H1 (cell line): ENCODE data around the gene EML4. TPM values are rescaled to one million over a fixed set of nuclear protein-coding genes. Genes with fewer than 3 reads are reported as not detected.

Experiments used
- CTCF ChIA-PET: fragments of 300-600 bp; sonication (Branson Sonifier 250); formaldehyde crosslinking; loops from one replicate; lab custom pipeline; 2021; ENCODE audit not compliant: partially characterized antibody; lab: Charles Lee
- POLR2A ChIA-PET: fragments of 300-600 bp; sonication (Branson Sonifier 250); formaldehyde crosslinking; loops from one replicate; lab custom pipeline; 2021; ENCODE audit warnings: inconsistent platforms; ENCODE audit not compliant: partially characterized antibody; lab: Charles Lee
- DNase-seq, 2 experiments: peaks; one replicate each; pipeline versions ENCODE4 v3.0.0 to v3.0.0-alpha.2; 2010 to 2022; ENCODE audit warnings: low spot score in 2 of 2, low read depth in 1 of 2, mixed read lengths in 1 of 2
- FAIRE-seq: peaks from 2 replicates; lab custom pipeline; 2011; peaks lifted over from hg19 to GRCh38; lab: Jason Lieb, UNC
- H2AFZ ChIP-seq: 2 replicates; pipeline ENCODE4 v1.8.1; 2012; ENCODE audit warnings: low read length, inconsistent platforms
- H2AK5ac ChIP-seq: 2 replicates; pipeline ENCODE4 v1.6.1; 2013; ENCODE audit warnings: low read depth, low read length
- H2BK120ac ChIP-seq: replicated peaks from 2 replicates; pipeline ENCODE3; 2013; ENCODE audit warnings: low read depth, low read length, inconsistent platforms
- H2BK12ac ChIP-seq: 2 replicates; pipeline ENCODE4 v1.6.1; 2013; ENCODE audit warnings: low read depth, low read length
- H2BK15ac ChIP-seq: 2 replicates; pipeline ENCODE4 v1.6.1; 2013; ENCODE audit warnings: low read length
- H2BK20ac ChIP-seq: 2 replicates; pipeline ENCODE4 v1.6.1; 2013; ENCODE audit warnings: low read length
- H2BK5ac ChIP-seq: 2 replicates; pipeline ENCODE4 v1.6.1; 2013; ENCODE audit warnings: low read depth, low read length
- H3K14ac ChIP-seq: 2 replicates; pipeline ENCODE4 v1.6.1; 2013; ENCODE audit warnings: inconsistent platforms; ENCODE audit not compliant: insufficient read length
- H3K18ac ChIP-seq: 2 replicates; pipeline ENCODE4 v1.6.1; 2013; ENCODE audit warnings: low read length; ENCODE audit errors: extremely low read depth
- H3K23ac ChIP-seq: 2 replicates; pipeline ENCODE4 v1.6.1; 2013; ENCODE audit warnings: inconsistent platforms; ENCODE audit not compliant: insufficient read length
- H3K23me2 ChIP-seq: 2 replicates; pipeline ENCODE4 v1.6.1; 2013; ENCODE audit warnings: low read depth, low read length
- H3K27ac ChIP-seq: 2 replicates; pipeline ENCODE4 v1.6.1; 2011; ENCODE audit warnings: low read depth, low read length, inconsistent platforms
- H3K27me3 ChIP-seq, 4 experiments: replicated peaks in 1 of 4; 1 replicate in 1 of 4; 2 replicates in 3 of 4; pipeline versions ENCODE4 v1.6.1 to v1.8.1; 2011 to 2013; ENCODE audit warnings: low read length in 3 of 4, mild to moderate bottlenecking in 3 of 4, inconsistent platforms in 2 of 4, mixed read lengths in 2 of 4, moderate library complexity in 1 of 4; ENCODE audit not compliant: control insufficient read depth in 3 of 4, insufficient read depth in 3 of 4; ENCODE audit errors: extremely low read depth in 1 of 4
- H3K36me3 ChIP-seq, 4 experiments: 2 replicates each; pipeline versions ENCODE4 v1.6.1 to v1.8.1; 2011 to 2013; ENCODE audit warnings: mild to moderate bottlenecking in 4 of 4, low read length in 3 of 4, moderate library complexity in 2 of 4, control low read depth in 1 of 4, inconsistent platforms in 1 of 4; ENCODE audit not compliant: insufficient read depth in 4 of 4, control insufficient read depth in 2 of 4
- H3K4ac ChIP-seq: replicated peaks from 2 replicates; pipeline ENCODE3; 2013; ENCODE audit warnings: low read length, low read depth, mixed read lengths, inconsistent platforms; ENCODE audit not compliant: insufficient read length
- H3K4me1 ChIP-seq, 4 experiments: replicated peaks in 1 of 4; 1 replicate in 1 of 4; 2 replicates in 3 of 4; pipeline versions ENCODE4 v1.6.1 to v1.8.1; 2011 to 2013; ENCODE audit warnings: low read length in 3 of 4, inconsistent platforms in 2 of 4, mixed read lengths in 1 of 4; ENCODE audit not compliant: insufficient read depth in 4 of 4, control insufficient read depth in 3 of 4
- H3K4me2 ChIP-seq, 2 experiments: 2 replicates each; pipeline versions ENCODE4 v1.6.1 to v1.8.1; 2011 to 2013; ENCODE audit warnings: low read depth in 2 of 2, low read length in 2 of 2, control low read depth in 1 of 2, inconsistent platforms in 1 of 2, mild to moderate bottlenecking in 1 of 2; ENCODE audit not compliant: insufficient read depth in 1 of 2
- H3K4me3 ChIP-seq, 4 experiments: fragments of 200-600, 300-600 bp in 1 of 4; sonication (generic), shearing (Covaris generic), sonication (Bioruptor Twin) in 1 of 4; 2 replicates each; pipeline versions ENCODE4 v1.5.1 to v1.8.1; 2011 to 2016; ENCODE audit warnings: low read length in 4 of 4, low read depth in 3 of 4, control low read depth in 2 of 4, inconsistent platforms in 2 of 4, mild to moderate bottlenecking in 2 of 4, mixed read lengths in 1 of 4, moderate library complexity in 1 of 4; ENCODE audit not compliant: insufficient read depth in 2 of 4; ENCODE audit errors: extremely low read depth in 1 of 4
- H3K56ac ChIP-seq: replicated peaks from 2 replicates; pipeline ENCODE3; 2013; ENCODE audit warnings: low read depth, mild to moderate bottlenecking, mixed read lengths, low read length, inconsistent platforms; ENCODE audit not compliant: insufficient read length
- H3K79me1 ChIP-seq: 2 replicates; pipeline ENCODE4 v1.6.1; 2013; ENCODE audit warnings: low read depth, low read length, control low read depth
- H3K79me2 ChIP-seq, 2 experiments: 2 replicates each; pipeline versions ENCODE4 v1.6.1 to v1.8.1; 2012 to 2013; ENCODE audit warnings: low read length in 2 of 2, mild to moderate bottlenecking in 2 of 2, inconsistent platforms in 1 of 2; ENCODE audit not compliant: insufficient read depth in 2 of 2, control insufficient read depth in 1 of 2
- H3K9ac ChIP-seq, 4 experiments: replicated peaks in 1 of 4; 1 replicate in 1 of 4; 2 replicates in 3 of 4; pipeline versions ENCODE4 v1.6.1 to v1.8.1; 2011 to 2013; ENCODE audit warnings: low read depth in 3 of 4, low read length in 3 of 4, control low read depth in 2 of 4, mild to moderate bottlenecking in 2 of 4, moderate library complexity in 2 of 4, inconsistent platforms in 1 of 4; ENCODE audit errors: extremely low read depth in 1 of 4
- H3K9me3 ChIP-seq, 2 experiments: 2 replicates each; pipeline versions ENCODE4 v1.6.1 to v1.8.1; 2012 to 2013; ENCODE audit warnings: mild to moderate bottlenecking in 2 of 2, moderate library complexity in 2 of 2, control low read depth in 1 of 2, inconsistent platforms in 1 of 2, low read depth in 1 of 2, low read length in 1 of 2, mixed read lengths in 1 of 2; ENCODE audit not compliant: insufficient read depth in 2 of 2
- H4K20me1 ChIP-seq, 2 experiments: replicated peaks in 1 of 2; 2 replicates each; pipeline versions ENCODE3 to v1.8.1; 2011 to 2013; ENCODE audit warnings: inconsistent platforms in 2 of 2, low read length in 2 of 2, mild to moderate bottlenecking in 1 of 2; ENCODE audit not compliant: insufficient read depth in 2 of 2, control insufficient read depth in 1 of 2
- H4K5ac ChIP-seq: 2 replicates; pipeline ENCODE4 v1.6.1; 2013; ENCODE audit warnings: low read length, low read depth, mixed read lengths, inconsistent platforms; ENCODE audit not compliant: insufficient read length
- H4K8ac ChIP-seq: 2 replicates; pipeline ENCODE4 v1.8.0; 2013; ENCODE audit warnings: mild to moderate bottlenecking, moderate library complexity, low read length, inconsistent platforms; ENCODE audit not compliant: insufficient read depth; ENCODE audit errors: extremely low read depth
- H4K91ac ChIP-seq: replicated peaks from 2 replicates; pipeline ENCODE3; 2013; ENCODE audit warnings: low read length, mixed read lengths, inconsistent platforms; ENCODE audit not compliant: insufficient read length
- ASH2L ChIP-seq: fragments of 200-600, 300-600 bp; sonication (generic); IDR thresholded peaks from one replicate; pipeline ENCODE4 v1.7.1; 2017; ENCODE audit warnings: low read length
- BRCA1 ChIP-seq: IDR thresholded peaks from 2 replicates; pipeline ENCODE4 v1.6.1; 2012; ENCODE audit warnings: low read depth, low read length, improper control_type of control experiment
- CBX8 ChIP-seq: fragments of 300-800, 300-1000 bp; sonication (generic); IDR thresholded peaks from 2 replicates; pipeline ENCODE4 v1.7.1; 2016; ENCODE audit warnings: low read depth, low read length, borderline replicate concordance
- KDM4A ChIP-seq: IDR thresholded peaks from one replicate; pipeline ENCODE4 v1.7.1; 2012; ENCODE audit warnings: low read depth, mild to moderate bottlenecking, moderate library complexity, low read length, inconsistent platforms; ENCODE audit not compliant: severe bottlenecking
- NRF1 ChIP-seq: IDR thresholded peaks from 2 replicates; pipeline ENCODE4 v1.6.1; 2011; ENCODE audit warnings: mild to moderate bottlenecking, low read depth, low read length, improper control_type of control experiment
- PHF8 ChIP-seq: fragments of 200-600 bp; sonication (generic); conservative IDR thresholded peaks from 2 replicates; pipeline ENCODE4 v1.7.1; 2012; ENCODE audit warnings: low read depth, mild to moderate bottlenecking, inconsistent platforms, low read length, moderate library complexity
- POLR2AphosphoS5 ChIP-seq: IDR thresholded peaks from 2 replicates; pipeline ENCODE4 v1.6.1; 2011; ENCODE audit warnings: low read depth, low read length
- SAP30 ChIP-seq: fragments of 300-600 bp; sonication (generic); IDR thresholded peaks from 2 replicates; pipeline ENCODE4 v1.7.1; 2012; ENCODE audit warnings: low read length, moderate library complexity, mild to moderate bottlenecking, inconsistent platforms; ENCODE audit not compliant: insufficient read depth, insufficient replicate concordance
- SIRT6 ChIP-seq: IDR thresholded peaks from one replicate; pipeline ENCODE4 v1.7.1; 2012; ENCODE audit warnings: low read length, inconsistent platforms
- SP2 ChIP-seq: IDR thresholded peaks from 2 replicates; pipeline ENCODE4 v1.6.1; 2012; ENCODE audit warnings: mild to moderate bottlenecking, low read length, inconsistent platforms
- SP4 ChIP-seq: IDR thresholded peaks from 2 replicates; pipeline ENCODE4 v1.6.1; 2012; ENCODE audit warnings: low read length, inconsistent platforms
- TAF1 ChIP-seq: IDR thresholded peaks from 2 replicates; pipeline ENCODE4 v1.6.1; 2011; ENCODE audit warnings: mild to moderate bottlenecking, low read depth, low read length
- WGBS, 2 experiments: shearing (Covaris generic) in 1 of 2; methylation state at CpG; one replicate each; pipeline versions ENCODE4 v1.1.6 to v1.1.7; 2013 to 2015; ENCODE audit warnings: low lambda C conversion rate in 2 of 2, mixed read lengths in 2 of 2, inconsistent platforms in 1 of 2, low coverage in 1 of 2, missing lambda C conversion rate in 1 of 2; ENCODE audit not compliant: insufficient replicate concordance in 2 of 2, insufficient coverage in 1 of 2, insufficient read length in 1 of 2; ENCODE audit errors: extremely low coverage in 1 of 2, missing lambda C conversion rate in 1 of 2; 5-methylcytosine and 5-hydroxymethylcytosine counted together
- polyA plus RNA-seq, 7 experiments: library from polyadenylated mRNA; depleted of rRNA in 3 of 7; stranded (reverse) in 5 of 7; unstranded in 2 of 7; fragments of >200 nt in 5 of 7; fragments of 200-250 nt in 2 of 7; gene quantifications; 1 replicate in 5 of 7; 2 replicates in 1 of 7; 4 replicates in 1 of 7; pipeline versions ENCODE4 v1.2.1 to v1.2.3, GENCODE V29; 2011 to 2013; ENCODE audit warnings: missing spikeins in 2 of 7, mixed read lengths in 2 of 7
- total RNA-seq: library from RNA; stranded (reverse); fragmentation: NEBNext Ultra II Directional; extraction: Animal tissue kit (Norgen Biotek cat#: 25700); gene quantifications from 2 replicates; pipeline ENCODE4 v1.2.1, GENCODE V29; 2021
- TF ChIP-seq, protein P1 (sequence below): IDR thresholded peaks from 2 replicates; pipeline ENCODE4 v1.6.1; 2011; ENCODE audit warnings: low read depth, mild to moderate bottlenecking, low read length; ENCODE audit not compliant: insufficient read depth

Gene EML4
- total and polyA plus RNA-seq, 2 of the 8 experiments (the other 6 are each of a cell fraction or from before 2014, with no cell fraction given), result 50.1 to 104 TPM

DNA sequence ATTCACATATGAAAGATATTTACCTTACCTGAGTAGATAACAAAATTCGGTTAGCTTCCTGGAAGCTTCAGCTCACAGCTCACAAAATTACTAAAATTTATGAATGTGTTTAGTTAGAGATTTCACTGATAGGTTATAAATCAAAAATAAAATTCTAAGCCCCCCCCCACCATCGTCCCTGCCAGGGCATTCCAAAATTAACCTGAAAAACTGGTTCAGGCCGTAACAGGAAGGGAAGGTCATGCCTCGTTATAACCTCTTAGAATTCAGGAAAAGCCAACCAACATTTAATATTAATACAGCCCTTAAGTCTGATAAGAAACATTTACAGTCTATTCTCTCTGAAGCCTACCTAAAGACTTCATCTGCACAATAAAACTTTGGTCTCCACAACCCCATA is 143.0 kb downstream of the EML4 start:
- Histone ChIP-seq H3K27me3 (no peaks in the 10 kb centered on the region), H3K14ac (no peak overlapping the region), H2BK5ac (no peak overlapping the region), H2BK15ac (no peak overlapping the region), H3K36me3 (peaks cover 0 to 12% (median 2%) of the 10 kb centered on the region in 4 experiments; a peak in 4 of 8 replicates), H2BK20ac (no peak overlapping the region), H3K79me1 (no peaks in the 10 kb centered on the region), H3K27ac (no peak overlapping the region), H2BK12ac (no peak overlapping the region), H3K23ac (no peak overlapping the region), H3K4me1 (no peaks in the 10 kb centered on the region), H2AK5ac (no peak overlapping the region), H3K4ac (no peak overlapping the region), H2AFZ (no peak overlapping the region), H3K56ac (no peak overlapping the region), H4K8ac (no peak overlapping the region), H2BK120ac (no peak overlapping the region), H4K20me1 (no peaks in the 10 kb centered on the region), H4K91ac (no peak overlapping the region), H3K79me2 (no peaks in the 10 kb centered on the region), H3K9ac (no peak overlapping the region), H4K5ac (no peak overlapping the region), H3K23me2 (no peaks in the 10 kb centered on the region), H3K18ac (no peak overlapping the region), H3K9me3 (no peaks in the 10 kb centered on the region), H3K4me3 (no peak overlapping the region), H3K4me2 (no peak overlapping the region)
- 89% methylated on average over 4 of the region's 4 CpGs; no CpG with 5 or more reads in 1 of the 2 experiments for WGBS, 2 experiments
- FAIRE-seq, result no peak
- DNase-seq, result no peak
- POLR2A ChIA-PET, result interaction anchor here (0.6 kb wide), 1 partner anchor 245 kb away, joined by 3 read pairs; no protein-coding TSS in a partner anchor
- CTCF ChIA-PET, result no interaction called here
- TF ChIP-seq TAF1 (no peak), PHF8 (no peak), SAP30 (no peak), NRF1 (no peak), ASH2L (no peak), SIRT6 (no peak), BRCA1 (no peak), SP4 (no peak), CBX8 (no peak), POLR2AphosphoS5 (no peak), KDM4A (no peak), SP2 (no peak)
- TF ChIP-seq, protein P1, sequence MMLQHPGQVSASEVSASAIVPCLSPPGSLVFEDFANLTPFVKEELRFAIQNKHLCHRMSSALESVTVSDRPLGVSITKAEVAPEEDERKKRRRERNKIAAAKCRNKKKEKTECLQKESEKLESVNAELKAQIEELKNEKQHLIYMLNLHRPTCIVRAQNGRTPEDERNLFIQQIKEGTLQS, result no peak
